ENCODE measurements around the gene AUTS2.

The AUTS2 gene

GRCh38 chr7:70098133-70098561, 499.9 kb downstream of the AUTS2 start:
- no peak for DNase-seq

GRCh38 chr7:70098905-70099672, 500.8 kb downstream of the AUTS2 start:
- DNase-seq, result no peak

GRCh38 chr7:70104243-70104642, 506.0 kb downstream of the AUTS2 start:
- DNase-seq, result no peak

GRCh38 chr7:70113078-70113477, 514.8 kb downstream of the AUTS2 start:
- DNase-seq, result no peak

GRCh38 chr7:70113536-70113935, 515.3 kb downstream of the AUTS2 start:
- DNase-seq, result no peak

GRCh38 chr7:70114806-70115205, 516.5 kb downstream of the AUTS2 start:
- no peak for DNase-seq

- DNase-seq, result no peak
Observed at GRCh38 chr7:70116244-70116643, 518.0 kb downstream of the AUTS2 start.

GRCh38 chr7:70116867-70117266, 518.6 kb downstream of the AUTS2 start:
- no peak for DNase-seq

- DNase-seq, result no peak
Observed at GRCh38 chr7:70120851-70121250, 522.6 kb downstream of the AUTS2 start.

- no peak for DNase-seq
Observed at GRCh38 chr7:70131817-70132216, 533.5 kb downstream of the AUTS2 start.

- no peak for DNase-seq
Observed at GRCh38 chr7:70132226-70132851, 534.1 kb downstream of the AUTS2 start.

GRCh38 chr7:70132852-70133690, 534.8 kb downstream of the AUTS2 start:
- DNase-seq, result no peak

GRCh38 chr7:70134029-70134770, 535.9 kb downstream of the AUTS2 start:
- no peak for DNase-seq

- DNase-seq, result no peak
Observed at GRCh38 chr7:70135656-70136055, 537.4 kb downstream of the AUTS2 start.

GRCh38 chr7:70137126-70137525, 538.9 kb downstream of the AUTS2 start:
- DNase-seq, result no peak

GRCh38 chr7:70142247-70142932, 544.1 kb downstream of the AUTS2 start:
- DNase-seq, result no peak

GRCh38 chr7:70143075-70144044, 545.1 kb downstream of the AUTS2 start:
- DNase-seq, result no peak

- no peak for DNase-seq
Observed at GRCh38 chr7:70148997-70149396, 550.7 kb downstream of the AUTS2 start.

- no peak for DNase-seq
Observed at GRCh38 chr7:70152313-70152712, 554.0 kb downstream of the AUTS2 start.

- DNase-seq, result no peak
Observed at GRCh38 chr7:70153933-70154332, 555.7 kb downstream of the AUTS2 start.

All from NCI-H187 (cell line).